GM23338 (cell line): ENCODE measurements around the gene ETV2. TPM values are rescaled to one million over a fixed set of nuclear protein-coding genes. Genes with fewer than 3 reads are reported as not detected.

ENCODE experiments used
- ATAC-seq: fragments of 200-7000 bp; cut with Tn5 transposase; 3 replicates; pipeline ENCODE4 v1.9.1; 2020
- DNase-seq: peaks from one replicate; pipeline ENCODE4 v3.0.0-alpha.2; 2015; ENCODE audit warnings: low spot score
- H2AFZ ChIP-seq: fragments of 200-600 bp; sonication (generic); 2 replicates; pipeline ENCODE4 v1.8.0; 2016; ENCODE audit warnings: antibody characterized with exemption, mild to moderate bottlenecking, moderate library complexity
- H3F3A ChIP-seq: fragments of 200-600 bp; sonication (generic); replicated peaks from 2 replicates; pipeline ENCODE4 v1.8.0; 2017; ENCODE audit warnings: antibody characterized with exemption, mixed run types, low read depth
- H3K27ac ChIP-seq: fragments of 200-600 bp; sonication (generic); 2 replicates; pipeline ENCODE4 v1.6.1; 2016; ENCODE audit warnings: low read depth
- H3K27me3 ChIP-seq: fragments of 200-600 bp; sonication (generic); 2 replicates; pipeline ENCODE4 v1.8.0; 2016; ENCODE audit warnings: mild to moderate bottlenecking, mixed run types, moderate library complexity; ENCODE audit not compliant: insufficient read depth
- H3K36me3 ChIP-seq: fragments of 200-600 bp; sonication (generic); 2 replicates; pipeline ENCODE4 v1.8.0; 2016; ENCODE audit warnings: mild to moderate bottlenecking; ENCODE audit not compliant: insufficient read depth
- H3K4me1 ChIP-seq: fragments of 200-600 bp; sonication (generic); 2 replicates; pipeline ENCODE4 v1.8.0; 2016; ENCODE audit warnings: mild to moderate bottlenecking, moderate library complexity; ENCODE audit not compliant: insufficient read depth
- H3K4me2 ChIP-seq: fragments of 200-600 bp; sonication (generic); 2 replicates; pipeline ENCODE4 v1.7.1; 2017; ENCODE audit warnings: mixed run types
- H3K4me3 ChIP-seq: fragments of 200-600 bp; sonication (generic); 2 replicates; pipeline ENCODE4 v1.6.1; 2016; ENCODE audit warnings: mixed run types
- H3K79me2 ChIP-seq: fragments of 200-600 bp; sonication (generic); replicated peaks from 2 replicates; pipeline ENCODE4 v1.8.0; 2017; ENCODE audit warnings: mild to moderate bottlenecking; ENCODE audit not compliant: insufficient read depth
- H3K9me2 ChIP-seq: fragments of 200-600 bp; sonication (generic); 2 replicates; pipeline ENCODE4 v1.8.0; 2017; ENCODE audit not compliant: insufficient read depth
- H4K20me1 ChIP-seq: fragments of 200-600 bp; sonication (generic); replicated peaks from 2 replicates; pipeline ENCODE4 v1.8.0; 2017; ENCODE audit warnings: mild to moderate bottlenecking; ENCODE audit not compliant: insufficient read depth
- H3K27ac Mint-ChIP-seq: 2 replicates; pipeline ENCODE4 v1.8.0; 2020; ENCODE audit warnings: inconsistent platforms, mild to moderate bottlenecking, moderate library complexity, mixed read lengths
- H3K27me3 Mint-ChIP-seq: 3 replicates; pipeline ENCODE4 v1.8.0; 2022; ENCODE audit warnings: low read depth, mild to moderate bottlenecking, moderate library complexity, mixed read lengths, inconsistent platforms; ENCODE audit not compliant: insufficient read depth, poor library complexity
- H3K36me3 Mint-ChIP-seq: 3 replicates; pipeline ENCODE4 v1.8.0; 2021; ENCODE audit warnings: low read depth, mild to moderate bottlenecking, inconsistent platforms, moderate library complexity, mixed read lengths
- H3K4me1 Mint-ChIP-seq: 3 replicates; pipeline ENCODE4 v1.8.0; 2020; ENCODE audit warnings: mild to moderate bottlenecking, inconsistent platforms, mixed read lengths
- H3K4me3 Mint-ChIP-seq: 3 replicates; pipeline ENCODE4 v1.8.0; 2021; ENCODE audit warnings: moderate library complexity, mild to moderate bottlenecking, inconsistent platforms, mixed read lengths
- H3K9me3 Mint-ChIP-seq: 3 replicates; pipeline ENCODE4 v1.8.0; 2020; ENCODE audit warnings: moderate library complexity, mild to moderate bottlenecking, inconsistent platforms, mixed read lengths
- CREB1 ChIP-seq: fragments of 250-450 bp; sonication (Bioruptor Pico); IDR thresholded peaks from 2 replicates; pipeline ENCODE4 v1.5.0; 2020; ENCODE audit warnings: low read depth, mild to moderate bottlenecking, moderate library complexity
- CTCF ChIP-seq, 2 experiments: fragments of 200-600 bp in 1 of 2; sonication (generic) in 1 of 2; conservative IDR thresholded peaks; 2 replicates each; pipeline versions ENCODE4 v1.5.1 to v1.6.1; 2016 to 2017; ENCODE audit warnings: antibody characterized with exemption in 2 of 2, low read depth in 2 of 2, mild to moderate bottlenecking in 2 of 2, moderate library complexity in 1 of 2
- ETS1 ChIP-seq: IDR thresholded peaks from 2 replicates; pipeline ENCODE4 v1.6.1; 2016; ENCODE audit warnings: antibody characterized with exemption
- EZH2 ChIP-seq: fragments of 200-600 bp; sonication (generic); IDR thresholded peaks from one replicate; pipeline ENCODE4 v1.8.0; 2017; ENCODE audit warnings: antibody characterized with exemption, mild to moderate bottlenecking, low read depth; ENCODE audit not compliant: unreplicated experiment
- EZH2phosphoT487 ChIP-seq: fragments of 200-600 bp; sonication (generic); IDR thresholded peaks from one replicate; pipeline ENCODE4 v1.8.1; 2018; ENCODE audit warnings: antibody characterized with exemption; ENCODE audit not compliant: unreplicated experiment
- JUNB ChIP-seq: IDR thresholded peaks from one replicate; pipeline ENCODE4 v1.6.1; 2016; ENCODE audit warnings: antibody characterized with exemption; ENCODE audit not compliant: unreplicated experiment
- NANOG ChIP-seq: IDR thresholded peaks from 2 replicates; pipeline ENCODE4 v1.6.1; 2016; ENCODE audit warnings: antibody characterized with exemption, borderline replicate concordance
- POLR2AphosphoS5 ChIP-seq: IDR thresholded peaks from 2 replicates; pipeline ENCODE4 v1.6.1; 2016; ENCODE audit warnings: antibody characterized with exemption, low read depth
- ZNF114 ChIP-seq: fragments of 250-450 bp; sonication (Bioruptor Pico); IDR thresholded peaks from 2 replicates; pipeline ENCODE4 v1.5.0; 2020; ENCODE audit warnings: mild to moderate bottlenecking, moderate library complexity
- ZNF331 ChIP-seq: fragments of 250-450 bp; sonication (Bioruptor Pico); IDR thresholded peaks from 2 replicates; pipeline ENCODE4 v1.5.0; 2020; ENCODE audit warnings: low read depth, mild to moderate bottlenecking, moderate library complexity
- ZNF462 ChIP-seq: fragments of 250-450 bp; sonication (Bioruptor Pico); IDR thresholded peaks from 2 replicates; pipeline ENCODE4 v1.5.0; 2020; ENCODE audit warnings: mild to moderate bottlenecking, moderate library complexity
- polyA plus RNA-seq: library from polyadenylated mRNA; unstranded; fragments of >200 nt; fragmentation: Nextera tagmentation; extraction: Ambion mirVana; gene quantifications from 2 replicates; pipeline ENCODE4 v1.2.1, GENCODE V29; 2016
- total RNA-seq: library from RNA; depleted of rRNA; stranded (reverse); fragments of >200 nt; shearing (Covaris generic); gene quantifications from 2 replicates; pipeline ENCODE4 v1.2.3, GENCODE V29; 2014
- TF ChIP-seq, protein P1 (sequence below): IDR thresholded peaks from one replicate; pipeline ENCODE4 v1.6.1; 2018; ENCODE audit warnings: antibody characterized with exemption; ENCODE audit not compliant: unreplicated experiment

Gene ETV2
- total and polyA plus RNA-seq, 2 experiments from 2014 or later, result 0.87 to 1.5 TPM

DNA sequence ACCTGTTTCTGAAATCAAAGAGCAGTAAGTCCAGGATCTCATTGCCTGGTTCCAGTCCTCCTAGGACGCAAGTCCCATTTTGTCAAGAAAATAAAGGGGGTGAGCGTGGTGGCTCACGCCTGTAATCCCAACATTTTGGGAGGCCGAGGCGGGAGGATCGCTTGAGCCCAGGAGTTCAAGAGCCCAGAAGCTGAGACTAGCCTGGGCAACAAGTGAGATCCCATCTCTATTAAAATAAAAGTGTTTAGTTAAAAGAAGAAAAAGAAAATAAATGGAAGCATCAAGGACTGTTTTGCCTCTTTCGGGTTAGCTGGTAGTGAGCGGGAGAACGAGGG lies 29.4 kb upstream of the ETV2 start (continued):
- TF ChIP-seq ZNF462 (CRISPR knock-in tag) (no peak), ZNF114 (CRISPR knock-in tag) (no peak), EZH2 (no peak), POLR2AphosphoS5 (no peak)

DNA sequence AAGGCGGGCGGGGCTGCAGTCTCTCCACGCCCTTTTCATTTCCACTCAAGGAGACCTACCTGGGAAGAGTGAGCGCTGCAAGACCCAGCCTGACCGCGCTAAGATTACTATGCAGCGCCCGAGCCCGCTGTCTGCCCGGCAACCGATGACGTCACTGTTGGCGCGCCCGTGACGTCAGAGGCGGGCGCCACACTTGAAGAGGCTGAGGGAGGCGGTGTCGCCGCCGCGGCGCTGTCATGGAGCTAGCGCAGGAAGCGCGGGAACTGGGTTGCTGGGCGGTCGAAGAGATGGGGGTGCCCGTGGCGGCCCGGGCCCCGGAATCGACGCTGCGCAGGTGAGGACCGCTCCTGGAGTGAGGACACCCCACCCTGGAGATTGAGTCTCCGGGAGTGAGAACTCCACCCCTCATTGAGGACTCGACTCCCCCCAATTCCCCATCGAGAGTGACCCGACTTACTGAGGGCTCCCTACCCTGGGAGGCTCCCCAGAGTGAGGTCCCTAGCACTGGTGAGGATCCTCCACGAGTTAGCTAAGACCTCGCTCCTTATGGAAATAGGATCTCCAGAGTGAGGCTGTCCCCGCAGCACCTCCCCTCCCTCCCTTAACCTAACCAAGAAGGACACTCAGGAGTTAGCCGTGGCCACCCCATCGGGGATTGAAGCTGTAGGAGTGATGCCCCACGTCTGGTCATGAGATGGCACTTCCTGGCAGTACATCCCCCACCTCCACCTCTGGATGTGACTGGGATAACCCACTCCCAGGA lies 28.8 kb upstream of the ETV2 start, which contains the start of gene HAUS5:
Gene HAUS5 (plus strand): TSS at position 177 of the 763 bp plus-strand sequence. CDS start 60 bp downstream, at position 237.
- Mint-ChIP-seq H3K4me1 (no peaks in the 10 kb centered on the region), H3K9me3 (peaks cover 12% of the 10 kb centered on the region), H3K27ac (peak within 1 kb of the TSS; percentile 82), H3K36me3 (peaks cover 18% of the 10 kb centered on the region), H3K27me3 (peaks cover 15% of the 10 kb centered on the region), H3K4me3 (peak within 1 kb of the TSS; percentile 82)
- DNase-seq, result peak; percentile 94
- TF ChIP-seq, protein P1, sequence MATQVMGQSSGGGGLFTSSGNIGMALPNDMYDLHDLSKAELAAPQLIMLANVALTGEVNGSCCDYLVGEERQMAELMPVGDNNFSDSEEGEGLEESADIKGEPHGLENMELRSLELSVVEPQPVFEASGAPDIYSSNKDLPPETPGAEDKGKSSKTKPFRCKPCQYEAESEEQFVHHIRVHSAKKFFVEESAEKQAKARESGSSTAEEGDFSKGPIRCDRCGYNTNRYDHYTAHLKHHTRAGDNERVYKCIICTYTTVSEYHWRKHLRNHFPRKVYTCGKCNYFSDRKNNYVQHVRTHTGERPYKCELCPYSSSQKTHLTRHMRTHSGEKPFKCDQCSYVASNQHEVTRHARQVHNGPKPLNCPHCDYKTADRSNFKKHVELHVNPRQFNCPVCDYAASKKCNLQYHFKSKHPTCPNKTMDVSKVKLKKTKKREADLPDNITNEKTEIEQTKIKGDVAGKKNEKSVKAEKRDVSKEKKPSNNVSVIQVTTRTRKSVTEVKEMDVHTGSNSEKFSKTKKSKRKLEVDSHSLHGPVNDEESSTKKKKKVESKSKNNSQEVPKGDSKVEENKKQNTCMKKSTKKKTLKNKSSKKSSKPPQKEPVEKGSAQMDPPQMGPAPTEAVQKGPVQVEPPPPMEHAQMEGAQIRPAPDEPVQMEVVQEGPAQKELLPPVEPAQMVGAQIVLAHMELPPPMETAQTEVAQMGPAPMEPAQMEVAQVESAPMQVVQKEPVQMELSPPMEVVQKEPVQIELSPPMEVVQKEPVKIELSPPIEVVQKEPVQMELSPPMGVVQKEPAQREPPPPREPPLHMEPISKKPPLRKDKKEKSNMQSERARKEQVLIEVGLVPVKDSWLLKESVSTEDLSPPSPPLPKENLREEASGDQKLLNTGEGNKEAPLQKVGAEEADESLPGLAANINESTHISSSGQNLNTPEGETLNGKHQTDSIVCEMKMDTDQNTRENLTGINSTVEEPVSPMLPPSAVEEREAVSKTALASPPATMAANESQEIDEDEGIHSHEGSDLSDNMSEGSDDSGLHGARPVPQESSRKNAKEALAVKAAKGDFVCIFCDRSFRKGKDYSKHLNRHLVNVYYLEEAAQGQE, result no peak
- TF ChIP-seq CREB1 (CRISPR knock-in tag) (peak; percentile 100), EZH2phosphoT487 (no peak), ETS1 (peak; percentile 37; the same call in 1 of the 2 replicates), NANOG (no peak), POLR2AphosphoS5 (peak; percentile 84), CTCF (conservative IDR thresholded peaks at IDR 0.05; ENCODE audit: low read depth in 2 of 2) (no peak; a peak in 1 of 4 replicates), JUNB (no peak), ZNF331 (no peak)
- H3K4me3 ChIP-seq, result peak within 1 kb of the TSS; percentile 95
- no peaks in the 10 kb centered on the region for H3K27me3 ChIP-seq
- peak within 1 kb of the TSS; percentile 98 for H3K4me2 ChIP-seq
- H3K79me2 ChIP-seq, result no peaks in the 10 kb centered on the region
- peak; percentile 97 for ATAC-seq
- H3K9me2 ChIP-seq, result no peaks in the 10 kb centered on the region
- no peaks in the 10 kb centered on the region for H4K20me1 ChIP-seq
- no peaks in the 10 kb centered on the region for H3F3A ChIP-seq
- no peak within 1 kb of the TSS for H3K27ac ChIP-seq
- H3K36me3 ChIP-seq, result no peaks in the 10 kb centered on the region
- peak within 1 kb of the TSS; percentile 98 for H2AFZ ChIP-seq
- no peaks in the 10 kb centered on the region for H3K4me1 ChIP-seq
